ENCODE measurements around the gene INTS3. TPM values are rescaled to one million over a fixed set of nuclear protein-coding genes. Genes with fewer than 3 reads are reported as not detected.

The INTS3 gene
- total RNA-seq, 1 experiment from 2014 or later: 66.8 TPM

DNA sequence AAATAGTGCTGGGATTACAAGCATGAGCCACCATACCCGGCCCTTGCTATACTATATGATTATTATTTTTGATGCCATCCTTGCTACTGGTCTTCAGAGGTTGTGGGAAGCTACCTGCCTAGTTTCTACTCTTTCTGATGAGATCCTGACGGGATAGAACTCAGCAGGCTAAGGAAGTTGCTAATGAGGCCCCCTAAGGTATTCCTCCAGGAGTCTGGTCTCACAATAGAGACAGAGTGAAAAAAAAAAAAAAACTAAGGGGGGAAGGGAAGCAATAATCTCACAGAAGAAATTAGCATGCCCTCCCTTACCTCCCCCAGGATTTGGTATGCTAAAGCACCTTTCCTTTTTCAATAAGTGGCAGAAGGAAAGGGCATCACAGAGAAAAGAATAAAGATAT, 17.6 kb downstream of the INTS3 start (continued):
- TF ChIP-seq, protein P1, sequence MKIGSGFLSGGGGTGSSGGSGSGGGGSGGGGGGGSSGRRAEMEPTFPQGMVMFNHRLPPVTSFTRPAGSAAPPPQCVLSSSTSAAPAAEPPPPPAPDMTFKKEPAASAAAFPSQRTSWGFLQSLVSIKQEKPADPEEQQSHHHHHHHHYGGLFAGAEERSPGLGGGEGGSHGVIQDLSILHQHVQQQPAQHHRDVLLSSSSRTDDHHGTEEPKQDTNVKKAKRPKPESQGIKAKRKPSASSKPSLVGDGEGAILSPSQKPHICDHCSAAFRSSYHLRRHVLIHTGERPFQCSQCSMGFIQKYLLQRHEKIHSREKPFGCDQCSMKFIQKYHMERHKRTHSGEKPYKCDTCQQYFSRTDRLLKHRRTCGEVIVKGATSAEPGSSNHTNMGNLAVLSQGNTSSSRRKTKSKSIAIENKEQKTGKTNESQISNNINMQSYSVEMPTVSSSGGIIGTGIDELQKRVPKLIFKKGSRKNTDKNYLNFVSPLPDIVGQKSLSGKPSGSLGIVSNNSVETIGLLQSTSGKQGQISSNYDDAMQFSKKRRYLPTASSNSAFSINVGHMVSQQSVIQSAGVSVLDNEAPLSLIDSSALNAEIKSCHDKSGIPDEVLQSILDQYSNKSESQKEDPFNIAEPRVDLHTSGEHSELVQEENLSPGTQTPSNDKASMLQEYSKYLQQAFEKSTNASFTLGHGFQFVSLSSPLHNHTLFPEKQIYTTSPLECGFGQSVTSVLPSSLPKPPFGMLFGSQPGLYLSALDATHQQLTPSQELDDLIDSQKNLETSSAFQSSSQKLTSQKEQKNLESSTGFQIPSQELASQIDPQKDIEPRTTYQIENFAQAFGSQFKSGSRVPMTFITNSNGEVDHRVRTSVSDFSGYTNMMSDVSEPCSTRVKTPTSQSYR (CRISPR knock-in tag; IDR thresholded peaks at IDR 0.05): peak; percentile 25; the same call in 1 of the 2 replicates
- TF ChIP-seq E2F1 (CRISPR knock-in tag; IDR thresholded peaks at IDR 0.05) (no peak), CREM (CRISPR knock-in tag; IDR thresholded peaks at IDR 0.05) (no peak), SP1 (CRISPR knock-in tag; conservative IDR thresholded peaks at IDR 0.05) (0 out of 2 replicates have a peak, but pooled peaks have one; percentile 54), ZNF219 (CRISPR knock-in tag; IDR thresholded peaks at IDR 0.05; ENCODE audit: borderline replicate concordance) (no peak), JAZF1 (CRISPR knock-in tag; IDR thresholded peaks at IDR 0.05) (no peak), ERG (CRISPR knock-in tag; IDR thresholded peaks at IDR 0.05) (no peak), HMGA2 (CRISPR knock-in tag; IDR thresholded peaks at IDR 0.05) (no peak), OVOL2 (CRISPR knock-in tag; IDR thresholded peaks at IDR 0.05; ENCODE audit: borderline replicate concordance) (no peak), ETV6 (CRISPR knock-in tag; IDR thresholded peaks at IDR 0.05) (no peak), SMAD4 (CRISPR knock-in tag; IDR thresholded peaks at IDR 0.05) (no peak), NR1H2 (CRISPR knock-in tag; IDR thresholded peaks at IDR 0.05) (no peak), USF1 (CRISPR knock-in tag; IDR thresholded peaks at IDR 0.05) (no peak), CBFB (CRISPR knock-in tag; IDR thresholded peaks at IDR 0.05; ENCODE audit: low read depth) (no peak), NFYB (CRISPR knock-in tag; conservative IDR thresholded peaks at IDR 0.05; ENCODE audit: low read depth) (no peak), ATF3 (CRISPR knock-in tag; conservative IDR thresholded peaks at IDR 0.05) (no peak), FOXK1 (CRISPR knock-in tag; IDR thresholded peaks at IDR 0.05) (no peak), SMAD3 (CRISPR knock-in tag; IDR thresholded peaks at IDR 0.05; ENCODE audit: borderline replicate concordance) (no peak), FOXJ3 (CRISPR knock-in tag; IDR thresholded peaks at IDR 0.05; ENCODE audit: borderline replicate concordance) (no peak), TEAD1 (CRISPR knock-in tag; IDR thresholded peaks at IDR 0.05) (0 out of 2 replicates have a peak, but pooled peaks have one; percentile 20), HMGXB4 (CRISPR knock-in tag; IDR thresholded peaks at IDR 0.05) (no peak), ZBTB43 (CRISPR knock-in tag; IDR thresholded peaks at IDR 0.05) (0 out of 2 replicates have a peak, but pooled peaks have one; percentile 19), TP53 (CRISPR knock-in tag; IDR thresholded peaks at IDR 0.05) (0 out of 2 replicates have a peak, but pooled peaks have one; percentile 21)
- TF ChIP-seq, protein P2, sequence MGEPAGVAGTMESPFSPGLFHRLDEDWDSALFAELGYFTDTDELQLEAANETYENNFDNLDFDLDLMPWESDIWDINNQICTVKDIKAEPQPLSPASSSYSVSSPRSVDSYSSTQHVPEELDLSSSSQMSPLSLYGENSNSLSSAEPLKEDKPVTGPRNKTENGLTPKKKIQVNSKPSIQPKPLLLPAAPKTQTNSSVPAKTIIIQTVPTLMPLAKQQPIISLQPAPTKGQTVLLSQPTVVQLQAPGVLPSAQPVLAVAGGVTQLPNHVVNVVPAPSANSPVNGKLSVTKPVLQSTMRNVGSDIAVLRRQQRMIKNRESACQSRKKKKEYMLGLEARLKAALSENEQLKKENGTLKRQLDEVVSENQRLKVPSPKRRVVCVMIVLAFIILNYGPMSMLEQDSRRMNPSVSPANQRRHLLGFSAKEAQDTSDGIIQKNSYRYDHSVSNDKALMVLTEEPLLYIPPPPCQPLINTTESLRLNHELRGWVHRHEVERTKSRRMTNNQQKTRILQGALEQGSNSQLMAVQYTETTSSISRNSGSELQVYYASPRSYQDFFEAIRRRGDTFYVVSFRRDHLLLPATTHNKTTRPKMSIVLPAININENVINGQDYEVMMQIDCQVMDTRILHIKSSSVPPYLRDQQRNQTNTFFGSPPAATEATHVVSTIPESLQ (CRISPR knock-in tag; IDR thresholded peaks at IDR 0.05): no peak
- TF ChIP-seq, protein P3, sequence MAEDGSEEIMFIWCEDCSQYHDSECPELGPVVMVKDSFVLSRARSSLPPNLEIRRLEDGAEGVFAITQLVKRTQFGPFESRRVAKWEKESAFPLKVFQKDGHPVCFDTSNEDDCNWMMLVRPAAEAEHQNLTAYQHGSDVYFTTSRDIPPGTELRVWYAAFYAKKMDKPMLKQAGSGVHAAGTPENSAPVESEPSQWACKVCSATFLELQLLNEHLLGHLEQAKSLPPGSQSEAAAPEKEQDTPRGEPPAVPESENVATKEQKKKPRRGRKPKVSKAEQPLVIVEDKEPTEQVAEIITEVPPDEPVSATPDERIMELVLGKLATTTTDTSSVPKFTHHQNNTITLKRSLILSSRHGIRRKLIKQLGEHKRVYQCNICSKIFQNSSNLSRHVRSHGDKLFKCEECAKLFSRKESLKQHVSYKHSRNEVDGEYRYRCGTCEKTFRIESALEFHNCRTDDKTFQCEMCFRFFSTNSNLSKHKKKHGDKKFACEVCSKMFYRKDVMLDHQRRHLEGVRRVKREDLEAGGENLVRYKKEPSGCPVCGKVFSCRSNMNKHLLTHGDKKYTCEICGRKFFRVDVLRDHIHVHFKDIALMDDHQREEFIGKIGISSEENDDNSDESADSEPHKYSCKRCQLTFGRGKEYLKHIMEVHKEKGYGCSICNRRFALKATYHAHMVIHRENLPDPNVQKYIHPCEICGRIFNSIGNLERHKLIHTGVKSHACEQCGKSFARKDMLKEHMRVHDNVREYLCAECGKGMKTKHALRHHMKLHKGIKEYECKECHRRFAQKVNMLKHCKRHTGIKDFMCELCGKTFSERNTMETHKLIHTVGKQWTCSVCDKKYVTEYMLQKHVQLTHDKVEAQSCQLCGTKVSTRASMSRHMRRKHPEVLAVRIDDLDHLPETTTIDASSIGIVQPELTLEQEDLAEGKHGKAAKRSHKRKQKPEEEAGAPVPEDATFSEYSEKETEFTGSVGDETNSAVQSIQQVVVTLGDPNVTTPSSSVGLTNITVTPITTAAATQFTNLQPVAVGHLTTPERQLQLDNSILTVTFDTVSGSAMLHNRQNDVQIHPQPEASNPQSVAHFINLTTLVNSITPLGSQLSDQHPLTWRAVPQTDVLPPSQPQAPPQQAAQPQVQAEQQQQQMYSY (CRISPR knock-in tag; IDR thresholded peaks at IDR 0.05): no peak
